ENCODE results near the gene RPL13.

The RPL13 gene

DNA sequence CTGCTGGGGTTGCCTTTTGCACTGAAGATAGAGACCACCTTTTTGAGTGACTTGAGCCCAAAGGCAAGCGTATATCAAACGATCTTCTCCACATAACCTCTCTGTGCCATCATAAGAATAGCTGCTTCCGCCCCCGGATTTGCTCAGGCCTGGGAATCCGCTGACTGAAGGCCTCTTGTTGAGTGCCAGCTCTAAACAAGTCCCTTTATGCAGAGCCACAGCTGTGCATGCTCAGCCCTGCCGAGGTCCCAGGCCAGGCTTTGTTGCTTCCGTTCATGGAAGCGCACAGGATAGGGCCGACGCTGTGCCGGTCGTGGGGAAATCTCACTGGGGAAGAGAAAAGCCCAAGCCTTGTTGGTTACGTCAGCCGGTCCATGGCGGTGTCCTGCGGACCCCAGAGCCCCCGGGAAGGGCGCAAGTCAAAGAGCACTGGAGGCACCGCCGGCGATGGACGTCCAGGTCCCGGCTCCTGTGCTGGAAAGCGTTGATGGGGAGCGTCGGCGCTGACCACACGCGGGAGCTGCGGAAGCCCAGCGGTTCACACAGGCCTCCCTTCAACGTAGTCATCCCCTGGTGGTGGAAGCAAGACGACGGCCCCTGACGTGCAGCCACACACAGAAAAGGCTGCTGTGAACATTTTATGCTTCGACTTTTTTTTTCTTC, 23.5 kb upstream of the RPL13 start:
- TF ChIP-seq, protein P1, sequence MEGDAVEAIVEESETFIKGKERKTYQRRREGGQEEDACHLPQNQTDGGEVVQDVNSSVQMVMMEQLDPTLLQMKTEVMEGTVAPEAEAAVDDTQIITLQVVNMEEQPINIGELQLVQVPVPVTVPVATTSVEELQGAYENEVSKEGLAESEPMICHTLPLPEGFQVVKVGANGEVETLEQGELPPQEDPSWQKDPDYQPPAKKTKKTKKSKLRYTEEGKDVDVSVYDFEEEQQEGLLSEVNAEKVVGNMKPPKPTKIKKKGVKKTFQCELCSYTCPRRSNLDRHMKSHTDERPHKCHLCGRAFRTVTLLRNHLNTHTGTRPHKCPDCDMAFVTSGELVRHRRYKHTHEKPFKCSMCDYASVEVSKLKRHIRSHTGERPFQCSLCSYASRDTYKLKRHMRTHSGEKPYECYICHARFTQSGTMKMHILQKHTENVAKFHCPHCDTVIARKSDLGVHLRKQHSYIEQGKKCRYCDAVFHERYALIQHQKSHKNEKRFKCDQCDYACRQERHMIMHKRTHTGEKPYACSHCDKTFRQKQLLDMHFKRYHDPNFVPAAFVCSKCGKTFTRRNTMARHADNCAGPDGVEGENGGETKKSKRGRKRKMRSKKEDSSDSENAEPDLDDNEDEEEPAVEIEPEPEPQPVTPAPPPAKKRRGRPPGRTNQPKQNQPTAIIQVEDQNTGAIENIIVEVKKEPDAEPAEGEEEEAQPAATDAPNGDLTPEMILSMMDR (IDR thresholded peaks at IDR 0.05; ENCODE audit: insufficient read depth, missing control alignments): no peak
- FAIRE-seq (no peak), DNase-seq (ENCODE audit: insufficient read length, low spot score) (no peak)

DNA sequence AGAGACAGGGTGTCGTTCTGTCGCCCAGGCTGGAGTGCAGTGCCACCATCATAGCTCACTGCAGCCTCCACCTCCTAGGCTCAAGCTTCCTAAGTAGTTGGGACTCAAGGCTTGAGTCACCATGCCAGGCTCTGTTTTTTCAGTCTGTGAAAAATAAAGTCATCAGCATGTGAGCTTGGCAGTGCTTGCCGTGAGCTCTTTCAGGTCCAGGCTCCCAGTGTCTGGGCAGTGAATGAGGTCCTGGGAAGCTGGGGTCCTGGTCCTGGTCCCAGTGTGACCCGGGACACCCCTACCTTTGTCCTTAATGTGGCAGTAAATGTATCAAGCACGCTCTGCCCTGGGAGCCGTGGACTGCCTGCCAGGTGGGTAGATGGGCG, 22.9 kb upstream of the RPL13 start:
- TF ChIP-seq, protein P1 (IDR thresholded peaks at IDR 0.05; ENCODE audit: insufficient read depth, missing control alignments): no peak
- FAIRE-seq (no peak), DNase-seq (ENCODE audit: insufficient read length, low spot score) (no peak)

DNA sequence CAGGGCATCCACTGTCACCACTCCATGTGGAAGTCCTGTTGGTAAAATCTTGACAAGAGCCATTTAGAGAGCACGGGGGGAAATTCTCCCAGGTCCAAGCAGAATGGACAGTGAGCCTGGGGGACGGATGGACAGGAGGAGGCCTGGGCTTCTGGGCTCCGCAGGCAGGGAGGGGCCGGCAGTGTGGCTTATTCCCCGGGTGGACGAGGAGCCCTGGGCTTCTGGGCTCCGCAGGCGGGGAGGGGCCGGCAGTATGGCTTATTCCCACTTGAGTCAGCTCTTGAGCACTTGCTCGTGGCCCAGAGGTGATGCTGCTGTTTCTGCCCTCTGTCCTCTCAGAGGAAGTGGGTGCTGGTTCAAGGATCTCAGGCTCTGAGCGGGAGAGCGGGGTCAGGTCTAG, 22.2 kb upstream of the RPL13 start:
- FAIRE-seq (no peak), DNase-seq (ENCODE audit: insufficient read length, low spot score) (no peak)
- TF ChIP-seq, protein P1 (IDR thresholded peaks at IDR 0.05; ENCODE audit: insufficient read depth, missing control alignments): no peak

DNA sequence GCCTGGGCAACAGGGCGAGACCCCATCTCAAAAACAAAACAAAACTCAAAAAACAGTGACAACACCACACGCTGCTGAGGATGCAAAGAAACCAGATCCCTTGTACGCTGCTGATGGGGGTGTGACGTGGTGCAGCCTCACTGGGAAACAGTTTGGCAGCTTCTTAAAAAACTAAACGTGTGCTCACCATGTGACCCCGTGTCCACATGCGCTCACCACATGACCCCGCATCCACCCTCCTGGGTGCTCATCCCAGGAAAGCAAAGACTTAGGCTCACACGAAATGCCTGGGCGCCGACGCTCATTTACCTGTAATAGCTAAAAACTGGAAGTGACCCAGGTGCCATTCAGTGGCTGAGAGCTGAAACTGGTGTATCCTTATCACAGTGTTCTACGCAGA, 19.9 kb upstream of the RPL13 start:
- no peak for DNase-seq (ENCODE audit: insufficient read length, low spot score)
- TF ChIP-seq, protein P1 (IDR thresholded peaks at IDR 0.05; ENCODE audit: insufficient read depth, missing control alignments): no peak
- no peak for FAIRE-seq

DNA sequence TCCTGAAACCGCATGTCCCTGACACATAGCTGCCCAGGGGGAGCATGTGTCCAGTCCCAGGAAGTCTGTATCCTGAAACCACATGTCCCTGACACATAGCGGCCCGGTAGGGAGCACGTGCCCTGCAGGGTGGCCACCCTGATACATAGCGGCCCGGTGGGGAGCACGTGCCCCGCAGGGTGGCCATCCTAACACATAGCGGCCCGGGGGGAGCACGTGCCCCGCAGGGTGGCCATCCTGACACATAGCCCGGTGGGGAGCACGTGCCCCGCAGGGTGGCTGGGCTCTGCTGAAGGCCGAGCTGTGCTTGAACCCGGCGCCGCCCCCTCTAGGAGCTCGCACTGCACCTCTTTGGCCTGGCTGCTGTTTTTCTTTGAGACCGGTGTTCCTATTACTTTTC, 18.7 kb upstream of the RPL13 start:
- TF ChIP-seq, protein P1 (IDR thresholded peaks at IDR 0.05; ENCODE audit: insufficient read depth, missing control alignments): no peak
- DNase-seq (ENCODE audit: insufficient read length, low spot score) (no peak), FAIRE-seq (no peak)

DNA sequence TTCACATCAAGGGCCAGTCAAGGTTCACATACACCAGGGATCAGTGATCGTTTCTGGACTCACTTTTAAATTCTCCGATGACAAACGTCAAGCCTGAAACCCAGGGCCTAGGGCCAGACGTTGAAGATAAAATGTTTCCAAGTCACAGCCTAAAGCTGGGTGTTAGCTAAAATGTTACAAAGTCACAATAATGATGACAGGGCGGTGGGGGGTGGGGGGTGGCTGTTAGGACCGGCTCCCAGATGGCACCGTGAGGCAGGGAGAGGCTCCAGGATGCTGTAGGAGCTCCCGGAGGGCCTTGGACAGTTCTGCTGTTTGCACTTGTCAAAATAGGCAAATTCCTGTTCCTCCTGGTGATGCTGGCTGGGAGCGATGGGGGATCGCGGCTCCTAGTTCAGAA, 16.4 kb upstream of the RPL13 start:
- DNase-seq (ENCODE audit: insufficient read length, low spot score): no peak
- FAIRE-seq: no peak
- TF ChIP-seq, protein P1 (IDR thresholded peaks at IDR 0.05; ENCODE audit: insufficient read depth, missing control alignments): no peak

DNA sequence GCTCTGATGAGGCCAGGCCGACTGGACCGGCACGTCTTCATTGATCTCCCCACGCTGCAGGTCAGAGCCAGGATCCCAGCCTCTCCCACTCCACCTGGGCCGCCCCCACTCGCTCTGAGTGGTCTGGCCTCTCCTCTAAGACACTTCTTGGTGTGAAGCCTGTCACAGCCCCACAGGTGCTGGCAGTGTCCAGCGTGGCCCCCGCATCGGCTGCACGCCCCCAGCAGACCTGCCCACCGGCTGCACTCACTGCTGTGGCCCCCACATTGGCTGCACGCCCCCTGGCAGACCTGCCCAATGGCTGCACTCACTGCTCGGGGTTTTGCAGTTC, 15.8 kb upstream of the RPL13 start:
- no peak for DNase-seq (ENCODE audit: insufficient read length, low spot score)
- FAIRE-seq: no peak
- TF ChIP-seq, protein P1 (IDR thresholded peaks at IDR 0.05; ENCODE audit: insufficient read depth, missing control alignments): no peak
